ENCODE results near the gene CFAP73. TPM values are rescaled to one million over a fixed set of nuclear protein-coding genes. Genes with fewer than 3 reads are reported as not detected.
A peak's percentile ranks its signal among the peaks of the same experiment; 100 is the strongest.
"Not testable (repeated sequence)": the region's sequence is repeated elsewhere in the genome, so short reads cannot be mapped to it uniquely, and the experiment has no call there.

Gene CFAP73
- total RNA-seq, 2 experiments from 2014 or later: not detected

- Mint-ChIP-seq H3K4me3 (no peak overlapping the region), H3K27me3 (no peaks in the 10 kb centered on the region), H3K9me3 (ENCODE audit: low read depth) (no peaks in the 10 kb centered on the region), H3K36me3 (peaks cover 2% of the 10 kb centered on the region), H3K4me1 (peaks cover 7% of the 10 kb centered on the region), H3K27ac (no peak overlapping the region)
- ATAC-seq: no peak
- no peak for DNase-seq
- CTCF ChIA-PET: interaction anchor here (0.6 to 3.0 kb wide), 8 partner anchors 10 to 228 kb away, joined by 3 to 20 read pairs (median 4); no protein-coding TSS in a partner anchor
Measured at GRCh38 chr12:113197518-113198077, 48.1 kb downstream of the CFAP73 start.

- peaks cover 7% of the 10 kb centered on the region for H3K4me1 Mint-ChIP-seq
- DNase-seq: no peak
- H3K4me3 Mint-ChIP-seq: no peak overlapping the region
- no peaks in the 10 kb centered on the region for H3K9me3 Mint-ChIP-seq (ENCODE audit: low read depth)
- ATAC-seq: no peak
- CTCF ChIA-PET: interaction anchor here (1.3 to 3.0 kb wide), 5 partner anchors 11 to 227 kb away, joined by 3 to 20 read pairs (median 9); no protein-coding TSS in a partner anchor
- no peak overlapping the region for H3K27ac Mint-ChIP-seq
- H3K27me3 Mint-ChIP-seq: no peaks in the 10 kb centered on the region
- peaks cover 2% of the 10 kb centered on the region for H3K36me3 Mint-ChIP-seq
Measured at GRCh38 chr12:113198296-113198695, 48.8 kb downstream of the CFAP73 start.

- peaks cover 2% of the 10 kb centered on the region for H3K36me3 Mint-ChIP-seq
- CTCF ChIA-PET: interaction anchor here (1.1 to 2.5 kb wide), 5 partner anchors 8 to 225 kb away, joined by 3 to 7 read pairs (median 5); no protein-coding TSS in a partner anchor
- no peak overlapping the region for H3K27ac Mint-ChIP-seq
- DNase-seq (no peak), ATAC-seq (no peak)
- peaks cover 16% of the 10 kb centered on the region for H3K4me1 Mint-ChIP-seq
- no peaks in the 10 kb centered on the region for H3K9me3 Mint-ChIP-seq (ENCODE audit: low read depth)
- no peak overlapping the region for H3K4me3 Mint-ChIP-seq
- no peaks in the 10 kb centered on the region for H3K27me3 Mint-ChIP-seq
Measured at GRCh38 chr12:113200021-113200797, 50.7 kb downstream of the CFAP73 start.

- no peak for DNase-seq
- H3K27me3 Mint-ChIP-seq: no peaks in the 10 kb centered on the region
- CTCF ChIA-PET: interaction anchor here (0.8 to 1.2 kb wide), 3 partner anchors 12 to 209 kb away, joined by 3 to 5 read pairs (median 3); no protein-coding TSS in a partner anchor
- H3K27ac Mint-ChIP-seq: no peak overlapping the region
- no peak overlapping the region for H3K4me3 Mint-ChIP-seq
- H3K9me3 Mint-ChIP-seq (ENCODE audit: low read depth): no peaks in the 10 kb centered on the region
- H3K36me3 Mint-ChIP-seq: peaks cover 6% of the 10 kb centered on the region
- H3K4me1 Mint-ChIP-seq: peaks cover 20% of the 10 kb centered on the region
- no peak for ATAC-seq
Measured at GRCh38 chr12:113201187-113202177, 52.0 kb downstream of the CFAP73 start.

- CTCF ChIA-PET: interaction anchor here (0.5 to 1.7 kb wide), 3 partner anchors 20 to 223 kb away, joined by 3 to 7 read pairs (median 6); no protein-coding TSS in a partner anchor
- Mint-ChIP-seq H3K36me3 (peaks cover 8% of the 10 kb centered on the region), H3K4me3 (no peak overlapping the region)
Measured at GRCh38 chr12:113202300-113203075, 53.0 kb downstream of the CFAP73 start.

GRCh38 chr12:113203852-113204760, 54.6 kb downstream of the CFAP73 start:
- Mint-ChIP-seq H3K27me3 (no peaks in the 10 kb centered on the region), H3K4me3 (no peak overlapping the region), H3K4me1 (peaks cover 41% of the 10 kb centered on the region), H3K9me3 (ENCODE audit: low read depth) (no peaks in the 10 kb centered on the region), H3K36me3 (peaks cover 8% of the 10 kb centered on the region), H3K27ac (peak overlapping the region; percentile 61)
- ATAC-seq (no peak), DNase-seq (no peak)
- CTCF ChIA-PET: interaction anchor here (0.9 to 2.8 kb wide), 6 partner anchors 9 to 221 kb away, joined by 3 to 12 read pairs (median 4); no protein-coding TSS in a partner anchor

More at GRCh38 chr12:113202300-113203075, 53.0 kb downstream of the CFAP73 start:
- Mint-ChIP-seq H3K27me3 (no peaks in the 10 kb centered on the region), H3K9me3 (ENCODE audit: low read depth) (no peaks in the 10 kb centered on the region), H3K4me1 (peaks cover 25% of the 10 kb centered on the region), H3K27ac (no peak overlapping the region)
- DNase-seq: no peak
- ATAC-seq: no peak

GRCh38 chr12:113204804-113205203, 55.3 kb downstream of the CFAP73 start:
- Mint-ChIP-seq H3K4me3 (no peak overlapping the region), H3K27ac (no peak overlapping the region), H3K36me3 (peaks cover 8% of the 10 kb centered on the region), H3K9me3 (ENCODE audit: low read depth) (no peaks in the 10 kb centered on the region), H3K4me1 (peaks cover 46% of the 10 kb centered on the region), H3K27me3 (no peaks in the 10 kb centered on the region)
- ATAC-seq (no peak), DNase-seq (no peak)
- CTCF ChIA-PET: interaction anchor here (1.2 to 2.8 kb wide), 5 partner anchors 8 to 221 kb away, joined by 3 to 12 read pairs (median 3); no protein-coding TSS in a partner anchor

- DNase-seq; H3K4me3 Mint-ChIP-seq; ATAC-seq; H3K27me3 Mint-ChIP-seq; H3K27ac Mint-ChIP-seq; H3K9me3 Mint-ChIP-seq (ENCODE audit: low read depth): not testable (repeated sequence)
- CTCF ChIA-PET: interaction anchor here (1.7 kb wide), 1 partner anchor 218 kb away, joined by 6 read pairs; no protein-coding TSS in a partner anchor
- Mint-ChIP-seq H3K36me3 (peaks cover 17% of the 10 kb centered on the region), H3K4me1 (peaks cover 66% of the 10 kb centered on the region)
Measured at GRCh38 chr12:113206802-113207201, 57.3 kb downstream of the CFAP73 start.

- peaks cover 17% of the 10 kb centered on the region for H3K36me3 Mint-ChIP-seq
- peaks cover 3% of the 10 kb centered on the region for H3K9me3 Mint-ChIP-seq (ENCODE audit: low read depth)
- CTCF ChIA-PET: interaction anchor here (0.7 to 4.5 kb wide), 9 partner anchors 8 to 218 kb away, joined by 3 to 31 read pairs (median 3); partner anchors contain the start of genes DDX54 and TPCN1
- H3K4me3 Mint-ChIP-seq: no peak overlapping the region
- peaks cover 70% of the 10 kb centered on the region for H3K4me1 Mint-ChIP-seq
- ATAC-seq (peak; percentile 21), DNase-seq (peak; percentile 59)
- peak overlapping the region; percentile 90 for H3K27ac Mint-ChIP-seq
- H3K27me3 Mint-ChIP-seq: no peaks in the 10 kb centered on the region
Measured at GRCh38 chr12:113207613-113208040, 58.1 kb downstream of the CFAP73 start.

- H3K4me3 Mint-ChIP-seq: peak overlapping the region; percentile 37
- peaks cover 17% of the 10 kb centered on the region for H3K36me3 Mint-ChIP-seq
- peak overlapping the region; percentile 90 for H3K27ac Mint-ChIP-seq
- no peaks in the 10 kb centered on the region for H3K27me3 Mint-ChIP-seq
- CTCF ChIA-PET: interaction anchor here (0.7 to 4.5 kb wide), 10 partner anchors 9 to 217 kb away, joined by 3 to 31 read pairs (median 4); partner anchors contain the start of genes DDX54 and TPCN1
- ATAC-seq (peak; percentile 85), DNase-seq (peak; percentile 94)
- H3K4me1 Mint-ChIP-seq: peaks cover 73% of the 10 kb centered on the region
- H3K9me3 Mint-ChIP-seq (ENCODE audit: low read depth): peaks cover 3% of the 10 kb centered on the region
Measured at GRCh38 chr12:113208041-113208934, 58.8 kb downstream of the CFAP73 start.
